ENCODE results near the gene ENOSF1. TPM values are rescaled to one million over a fixed set of nuclear protein-coding genes. Genes with fewer than 3 reads are reported as not detected.

The ENOSF1 gene
- total and polyA plus RNA-seq, 12 donors, result 50.8 to 196 (median 93.7) TPM

GRCh38 chr18:650428-650858 lies 62.0 kb downstream of the ENOSF1 start:
- Histone ChIP-seq H3K9me3 (replicated peaks in 1 of 3) (no peaks in the 10 kb centered on the region), H3K4me1 (replicated peaks in 1 of 2) (no peaks in the 10 kb centered on the region), H3K27me3 (peaks cover 7% of the 10 kb centered on the region), H3K36me3 (replicated peaks in 1 of 2) (no peaks in the 10 kb centered on the region), H3K4me3 (no peak overlapping the region), H3K27ac (no peak overlapping the region)
- 62 to 72% (median 70%) methylated on average over 6 of the region's 6 CpGs for WGBS, 4 donors
- TF ChIP-seq CTCF (IDR thresholded peaks at IDR 0.05), result no peak
- TF ChIP-seq POLR2A (IDR thresholded peaks at IDR 0.05), result no peak
- intact Hi-C loops (cut with DNase I), result no loop called here
- DNase-seq, result no peak

- no peak overlapping the region for H3K27ac ChIP-seq
- peaks cover 7% of the 10 kb centered on the region for H3K27me3 ChIP-seq
- H3K4me3 ChIP-seq, result no peak overlapping the region
- H3K9me3 ChIP-seq (replicated peaks in 1 of 3), result no peaks in the 10 kb centered on the region
- WGBS, 4 donors, result 85 to 92% (median 89%) methylated on average over 5 of the region's 5 CpGs
- DNase-seq, result no peak
- TF ChIP-seq POLR2A (IDR thresholded peaks at IDR 0.05) (no peak), CTCF (IDR thresholded peaks at IDR 0.05) (no peak)
- intact Hi-C loops (cut with DNase I), result no loop called here
- no peaks in the 10 kb centered on the region for H3K36me3 ChIP-seq (replicated peaks in 1 of 2)
- no peaks in the 10 kb centered on the region for H3K4me1 ChIP-seq (replicated peaks in 1 of 2)
These were observed 63.1 kb downstream of the ENOSF1 start for GRCh38 chr18:649341-649740.

GRCh38 chr18:647304-647703 lies 65.1 kb downstream of the ENOSF1 start:
- H3K4me3 ChIP-seq, result no peak overlapping the region
- H3K27ac ChIP-seq, result no peak overlapping the region
- 88 to 97% (median 90%) methylated on average over 4 to 5 of the region's 5 CpGs for WGBS, 4 donors
- no peaks in the 10 kb centered on the region for H3K36me3 ChIP-seq (replicated peaks in 1 of 2)
- DNase-seq, result no peak
- H3K9me3 ChIP-seq (replicated peaks in 1 of 3), result no peaks in the 10 kb centered on the region
- no peaks in the 10 kb centered on the region for H3K4me1 ChIP-seq (replicated peaks in 1 of 2)
- TF ChIP-seq POLR2A (IDR thresholded peaks at IDR 0.05) (no peak), CTCF (IDR thresholded peaks at IDR 0.05) (no peak)
- intact Hi-C loops (cut with DNase I), result no loop called here
- peaks cover 7% of the 10 kb centered on the region for H3K27me3 ChIP-seq

- intact Hi-C loops (cut with DNase I), result no loop called here
- Histone ChIP-seq H3K36me3 (replicated peaks in 1 of 2) (no peaks in the 10 kb centered on the region), H3K4me3 (no peak overlapping the region), H3K4me1 (replicated peaks in 1 of 2) (no peaks in the 10 kb centered on the region), H3K27me3 (peaks cover 7% of the 10 kb centered on the region), H3K27ac (no peak overlapping the region), H3K9me3 (replicated peaks in 1 of 3) (no peaks in the 10 kb centered on the region)
- no peak for TF ChIP-seq CTCF (IDR thresholded peaks at IDR 0.05)
- TF ChIP-seq POLR2A (IDR thresholded peaks at IDR 0.05), result no peak
- no peak for DNase-seq
- WGBS, 4 donors, result 38 to 60% (median 46%) methylated on average over 2 of the region's 2 CpGs
These were observed 67.9 kb downstream of the ENOSF1 start for GRCh38 chr18:644395-645004.
